Measurements from ENCODE around the gene PCGF3.

The PCGF3 gene

DNA sequence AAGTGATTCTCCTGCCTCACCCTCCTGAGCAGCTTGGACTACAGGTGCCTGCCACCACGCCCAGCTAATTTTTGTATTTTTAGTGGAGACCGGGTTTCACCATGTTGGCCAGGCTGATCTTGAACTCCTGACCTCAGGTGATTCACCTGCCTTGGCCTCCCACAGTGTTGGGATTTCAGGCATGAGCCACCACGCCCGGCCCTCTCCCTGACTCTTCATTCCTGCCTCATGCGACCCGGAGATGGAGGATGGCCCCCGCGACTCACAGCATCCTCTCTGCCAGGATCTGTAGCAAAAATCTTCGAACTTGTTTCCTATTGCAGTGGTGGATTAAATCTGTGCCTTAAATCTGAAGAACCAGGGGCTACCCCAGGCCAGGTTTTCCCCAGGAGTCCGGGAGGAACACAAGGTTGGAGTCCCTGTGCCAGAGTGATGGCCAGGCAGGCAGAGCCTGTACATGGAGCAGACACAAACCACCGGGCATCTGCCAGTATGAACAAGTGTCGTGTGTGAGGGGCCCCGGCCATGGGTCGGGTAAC is 108.7 kb downstream of the PCGF3 start:
- no peak for ATAC-seq
- TF ChIP-seq ARNTL (CRISPR knock-in tag; IDR thresholded peaks at IDR 0.05; ENCODE audit: borderline replicate concordance, low read depth), result no peak

DNA sequence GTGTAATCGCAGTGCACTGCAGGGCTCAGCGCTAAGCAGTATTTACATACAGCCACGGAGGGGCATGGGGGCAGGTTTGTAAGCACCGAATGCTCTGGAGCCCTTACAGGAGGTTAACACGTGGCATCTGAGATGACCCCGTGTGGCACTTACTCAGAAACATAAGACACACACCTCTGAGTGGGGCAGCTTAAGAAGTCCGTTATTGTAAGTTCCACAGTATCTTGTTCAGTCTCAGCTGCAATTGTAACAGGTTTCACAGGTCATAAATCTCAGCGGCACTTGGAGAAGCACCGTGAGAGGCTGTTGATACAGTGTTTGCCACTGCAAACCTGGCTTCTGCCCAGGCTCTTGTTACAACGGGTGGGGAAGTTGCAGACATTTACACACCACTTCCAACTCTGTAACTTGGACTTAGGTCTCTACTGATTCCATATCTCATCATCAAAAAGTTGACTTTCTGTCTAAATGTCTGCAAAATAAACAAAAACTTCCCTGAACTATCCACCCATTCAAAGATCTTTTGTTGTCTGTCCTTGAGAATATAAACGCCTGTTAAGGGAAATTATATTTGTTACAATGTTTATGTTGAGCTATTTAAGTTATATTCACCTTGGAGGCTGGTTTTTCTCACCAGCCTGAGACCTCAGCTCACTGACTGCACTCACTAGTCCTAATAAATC is 110.0 kb downstream of the PCGF3 start:
- ATAC-seq, result no peak
- TF ChIP-seq, protein P1, sequence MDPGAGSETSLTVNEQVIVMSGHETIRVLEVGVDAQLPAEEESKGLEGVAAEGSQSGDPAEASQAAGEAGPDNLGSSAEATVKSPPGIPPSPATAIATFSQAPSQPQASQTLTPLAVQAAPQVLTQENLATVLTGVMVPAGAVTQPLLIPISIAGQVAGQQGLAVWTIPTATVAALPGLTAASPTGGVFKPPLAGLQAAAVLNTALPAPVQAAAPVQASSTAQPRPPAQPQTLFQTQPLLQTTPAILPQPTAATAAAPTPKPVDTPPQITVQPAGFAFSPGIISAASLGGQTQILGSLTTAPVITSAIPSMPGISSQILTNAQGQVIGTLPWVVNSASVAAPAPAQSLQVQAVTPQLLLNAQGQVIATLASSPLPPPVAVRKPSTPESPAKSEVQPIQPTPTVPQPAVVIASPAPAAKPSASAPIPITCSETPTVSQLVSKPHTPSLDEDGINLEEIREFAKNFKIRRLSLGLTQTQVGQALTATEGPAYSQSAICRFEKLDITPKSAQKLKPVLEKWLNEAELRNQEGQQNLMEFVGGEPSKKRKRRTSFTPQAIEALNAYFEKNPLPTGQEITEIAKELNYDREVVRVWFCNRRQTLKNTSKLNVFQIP (CRISPR knock-in tag; IDR thresholded peaks at IDR 0.05; ENCODE audit: borderline replicate concordance, low read depth), result no peak
- no peak for TF ChIP-seq TCF4 (CRISPR knock-in tag; IDR thresholded peaks at IDR 0.05; ENCODE audit: borderline replicate concordance)
- TF ChIP-seq ZNF8 (CRISPR knock-in tag; IDR thresholded peaks at IDR 0.05), result no peak
- TF ChIP-seq, protein P2, sequence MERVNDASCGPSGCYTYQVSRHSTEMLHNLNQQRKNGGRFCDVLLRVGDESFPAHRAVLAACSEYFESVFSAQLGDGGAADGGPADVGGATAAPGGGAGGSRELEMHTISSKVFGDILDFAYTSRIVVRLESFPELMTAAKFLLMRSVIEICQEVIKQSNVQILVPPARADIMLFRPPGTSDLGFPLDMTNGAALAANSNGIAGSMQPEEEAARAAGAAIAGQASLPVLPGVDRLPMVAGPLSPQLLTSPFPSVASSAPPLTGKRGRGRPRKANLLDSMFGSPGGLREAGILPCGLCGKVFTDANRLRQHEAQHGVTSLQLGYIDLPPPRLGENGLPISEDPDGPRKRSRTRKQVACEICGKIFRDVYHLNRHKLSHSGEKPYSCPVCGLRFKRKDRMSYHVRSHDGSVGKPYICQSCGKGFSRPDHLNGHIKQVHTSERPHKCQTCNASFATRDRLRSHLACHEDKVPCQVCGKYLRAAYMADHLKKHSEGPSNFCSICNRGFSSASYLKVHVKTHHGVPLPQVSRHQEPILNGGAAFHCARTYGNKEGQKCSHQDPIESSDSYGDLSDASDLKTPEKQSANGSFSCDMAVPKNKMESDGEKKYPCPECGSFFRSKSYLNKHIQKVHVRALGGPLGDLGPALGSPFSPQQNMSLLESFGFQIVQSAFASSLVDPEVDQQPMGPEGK (CRISPR knock-in tag; IDR thresholded peaks at IDR 0.05; ENCODE audit: borderline replicate concordance), result no peak
- no peak for TF ChIP-seq ZFP3 (CRISPR knock-in tag; IDR thresholded peaks at IDR 0.05)
- TF ChIP-seq ESRRG (CRISPR knock-in tag; IDR thresholded peaks at IDR 0.05), result no peak
- no peak for TF ChIP-seq ARNTL (CRISPR knock-in tag; IDR thresholded peaks at IDR 0.05; ENCODE audit: borderline replicate concordance, low read depth)
- no peak for TF ChIP-seq ZNF565 (CRISPR knock-in tag; conservative IDR thresholded peaks at IDR 0.05; ENCODE audit: low read depth)
- no peak for TF ChIP-seq TOX (CRISPR knock-in tag; IDR thresholded peaks at IDR 0.05; ENCODE audit: borderline replicate concordance)
- no peak for TF ChIP-seq RARB (CRISPR knock-in tag; IDR thresholded peaks at IDR 0.05)
- no peak for TF ChIP-seq GLIS3 (CRISPR knock-in tag; IDR thresholded peaks at IDR 0.05)

- TF ChIP-seq ZFP3 (CRISPR knock-in tag; IDR thresholded peaks at IDR 0.05), result no peak
- TF ChIP-seq ZC3H10 (CRISPR knock-in tag; IDR thresholded peaks at IDR 0.05), result no peak
- no peak for TF ChIP-seq ZFP30 (CRISPR knock-in tag; IDR thresholded peaks at IDR 0.05)
- no peak for TF ChIP-seq ZNF8 (CRISPR knock-in tag; IDR thresholded peaks at IDR 0.05)
- TF ChIP-seq GLIS3 (CRISPR knock-in tag; IDR thresholded peaks at IDR 0.05), result no peak
- no peak for TF ChIP-seq TCF4 (CRISPR knock-in tag; IDR thresholded peaks at IDR 0.05; ENCODE audit: borderline replicate concordance)
- TF ChIP-seq ARNTL (CRISPR knock-in tag; IDR thresholded peaks at IDR 0.05; ENCODE audit: borderline replicate concordance, low read depth), result no peak
- no peak for TF ChIP-seq ZNF565 (CRISPR knock-in tag; conservative IDR thresholded peaks at IDR 0.05; ENCODE audit: low read depth)
- TF ChIP-seq CREB5 (CRISPR knock-in tag; IDR thresholded peaks at IDR 0.05; ENCODE audit: low read depth), result no peak
- no peak for ATAC-seq
Measured at GRCh38 chr4:818106-818921, 112.7 kb downstream of the PCGF3 start.

DNA sequence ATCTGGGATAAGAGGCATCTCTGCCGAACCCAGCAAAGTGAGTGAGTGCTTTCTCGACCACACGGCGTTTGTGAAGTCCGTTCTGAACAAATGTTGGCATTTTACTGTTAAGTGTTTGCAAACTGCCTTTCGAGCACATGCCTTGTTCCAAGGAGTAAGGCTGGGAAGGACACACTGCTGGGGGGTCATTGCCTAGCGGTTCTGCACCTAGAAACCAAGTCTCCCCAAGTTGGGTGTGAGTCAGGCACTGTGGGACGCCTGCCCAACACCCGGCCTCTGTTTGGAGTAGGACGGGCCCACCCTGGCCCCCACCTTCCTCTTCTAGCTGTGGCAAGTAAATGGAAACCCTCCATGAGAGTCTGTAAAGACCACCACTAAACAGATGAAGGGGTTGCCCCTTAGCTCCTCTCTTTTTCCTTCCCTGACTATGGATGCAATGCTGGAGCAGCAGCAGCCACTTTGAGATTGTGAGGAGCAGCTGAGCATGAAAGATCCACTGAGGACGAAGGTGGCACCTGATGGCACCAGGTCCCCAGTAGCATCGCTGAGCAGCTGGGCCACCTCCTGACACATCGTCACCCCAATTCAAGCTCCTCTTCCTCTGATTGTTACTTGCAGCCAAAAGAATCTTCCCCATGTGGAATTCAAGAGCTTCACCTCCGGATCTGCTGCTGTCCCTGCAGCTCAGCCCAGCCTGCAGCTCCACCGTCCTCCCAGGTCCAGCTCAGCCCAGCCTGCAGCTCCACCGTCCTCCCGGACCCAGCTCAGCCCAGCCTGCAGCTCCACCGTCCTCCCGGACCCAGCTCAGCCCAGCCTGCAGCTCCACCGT is 114.0 kb downstream of the PCGF3 start:
- no peak for TF ChIP-seq ARNTL (CRISPR knock-in tag; IDR thresholded peaks at IDR 0.05; ENCODE audit: borderline replicate concordance, low read depth)
- no peak for TF ChIP-seq OSR1 (CRISPR knock-in tag; IDR thresholded peaks at IDR 0.05)
- TF ChIP-seq BACH2 (CRISPR knock-in tag; IDR thresholded peaks at IDR 0.05; ENCODE audit: borderline replicate concordance), result no peak
- TF ChIP-seq, protein P2 (CRISPR knock-in tag; IDR thresholded peaks at IDR 0.05; ENCODE audit: borderline replicate concordance), result no peak
- no peak for TF ChIP-seq SNAI2 (CRISPR knock-in tag; IDR thresholded peaks at IDR 0.05)
- no peak for TF ChIP-seq ISL1 (CRISPR knock-in tag; IDR thresholded peaks at IDR 0.05)
- no peak for TF ChIP-seq ZC3H10 (CRISPR knock-in tag; IDR thresholded peaks at IDR 0.05)
- no peak for TF ChIP-seq CSDC2 (CRISPR knock-in tag; IDR thresholded peaks at IDR 0.05)
- TF ChIP-seq ZFP3 (CRISPR knock-in tag; IDR thresholded peaks at IDR 0.05), result no peak
- ATAC-seq, result no peak

All from SK-N-SH treated with all-trans-retinoic acid at 6 μM for 48 hours (cell line).